ENCODE results near the gene ANKRD55. TPM values are rescaled to one million over a fixed set of nuclear protein-coding genes. Genes with fewer than 3 reads are reported as not detected.
A peak's percentile ranks its signal among the peaks of the same experiment; 100 is the strongest.

Gene ANKRD55
- total and polyA plus RNA-seq, 2 of the 8 experiments (the other 6 are each of a cell fraction or from before 2014, with no cell fraction given): not detected

- no peak overlapping the region for H3K4me2 ChIP-seq (ENCODE audit: insufficient read depth in 1 of 2, low read depth in 2 of 2, low read length in 2 of 2)
Observed at GRCh38 chr5:56270568-56271392, 37.6 kb upstream of the ANKRD55 start.

More at GRCh38 chr5:56270568-56271392, 37.6 kb upstream of the ANKRD55 start:
- Histone ChIP-seq H4K20me1 (replicated peaks in 1 of 2; ENCODE audit: control insufficient read depth in 1 of 2, insufficient read depth in 2 of 2, low read length in 2 of 2) (no peaks in the 10 kb centered on the region), H3K14ac (ENCODE audit: insufficient read length) (no peak overlapping the region), H4K8ac (ENCODE audit: extremely low read depth, insufficient read depth, low read length) (no peak overlapping the region), H3K18ac (ENCODE audit: extremely low read depth, low read length) (no peak overlapping the region), H2BK5ac (ENCODE audit: low read depth, low read length) (no peak overlapping the region), H3K36me3 (ENCODE audit: control insufficient read depth in 2 of 4, insufficient read depth in 4 of 4, low read length in 3 of 4) (no peaks in the 10 kb centered on the region), H2AK5ac (ENCODE audit: low read depth, low read length) (no peak overlapping the region), H2BK15ac (ENCODE audit: low read length) (no peak overlapping the region), H2BK12ac (ENCODE audit: low read depth, low read length) (no peak overlapping the region), H4K91ac (replicated peaks; ENCODE audit: insufficient read length, low read length) (no peak overlapping the region), H2AFZ (ENCODE audit: low read length) (no peak overlapping the region), H3K79me2 (ENCODE audit: control insufficient read depth in 1 of 2, insufficient read depth in 2 of 2, low read length in 2 of 2) (no peaks in the 10 kb centered on the region), H3K9ac (replicated peaks in 1 of 4; ENCODE audit: extremely low read depth in 1 of 4, low read depth in 3 of 4, low read length in 3 of 4) (no peak overlapping the region), H3K56ac (replicated peaks; ENCODE audit: insufficient read length, low read depth, low read length) (no peak overlapping the region), H3K4me1 (replicated peaks in 1 of 4; ENCODE audit: control insufficient read depth in 3 of 4, insufficient read depth in 4 of 4, low read length in 3 of 4) (no peaks in the 10 kb centered on the region), H2BK20ac (ENCODE audit: low read length) (no peak overlapping the region), H3K4ac (replicated peaks; ENCODE audit: insufficient read length, low read depth, low read length) (no peak overlapping the region), H3K79me1 (ENCODE audit: low read depth, low read length) (no peaks in the 10 kb centered on the region), H3K23ac (ENCODE audit: insufficient read length) (no peak overlapping the region), H3K9me3 (ENCODE audit: insufficient read depth in 2 of 2, low read depth in 1 of 2, low read length in 1 of 2) (no peaks in the 10 kb centered on the region), H3K4me3 (ENCODE audit: extremely low read depth in 1 of 4, insufficient read depth in 2 of 4, low read depth in 3 of 4, low read length in 4 of 4) (no peak overlapping the region), H3K27me3 (replicated peaks in 1 of 4; ENCODE audit: control insufficient read depth in 3 of 4, extremely low read depth in 1 of 4, insufficient read depth in 3 of 4, low read length in 3 of 4) (no peaks in the 10 kb centered on the region), H2BK120ac (replicated peaks; ENCODE audit: low read depth, low read length) (no peak overlapping the region), H4K5ac (ENCODE audit: insufficient read length, low read depth, low read length) (no peak overlapping the region), H3K27ac (ENCODE audit: low read depth, low read length) (no peak overlapping the region), H3K23me2 (ENCODE audit: low read depth, low read length) (no peaks in the 10 kb centered on the region; the same call in 1 of the 2 replicates)
- FAIRE-seq: peak; percentile 78
- ChIA-PET POLR2A (ENCODE audit: partially characterized antibody) (interaction anchor here (1.1 kb wide), 1 partner anchor 566 kb away, joined by 9 read pairs; no protein-coding TSS in a partner anchor), CTCF (ENCODE audit: partially characterized antibody) (interaction anchor here (0.6 to 5.4 kb wide), 55 partner anchors 8 to 1307 kb away, joined by 3 to 146 read pairs (median 4); no protein-coding TSS in a partner anchor)
- peak; percentile 73 to 92 for DNase-seq (ENCODE audit: low read depth in 1 of 2, low spot score in 2 of 2)
- WGBS, 2 experiments (ENCODE audit: extremely low coverage in 1 of 2, insufficient coverage in 1 of 2, insufficient read length in 1 of 2, insufficient replicate concordance in 2 of 2, low coverage in 1 of 2, low lambda C conversion rate in 2 of 2, missing lambda C conversion rate in 1 of 2): 50% methylated on average over 6 of the region's 6 CpGs; no CpG with 5 or more reads in 1 of the 2 experiments
- TF ChIP-seq KDM5A (IDR thresholded peaks at IDR 0.05; ENCODE audit: low read length) (no peak), RAD21 (IDR thresholded peaks at IDR 0.05 in 1 of 2, conservative IDR thresholded peaks at IDR 0.05 in 1 of 2; ENCODE audit: low read depth in 2 of 2, low read length in 2 of 2) (peak; percentile 100), SIN3A (conservative IDR thresholded peaks at IDR 0.05 in 1 of 2, IDR thresholded peaks at IDR 0.05 in 1 of 2; ENCODE audit: low read depth in 1 of 2, low read length in 2 of 2) (0 out of 4 replicates have a peak, but pooled peaks of 1 of the 2 experiments have one; percentile 37)
- TF ChIP-seq, protein P1, sequence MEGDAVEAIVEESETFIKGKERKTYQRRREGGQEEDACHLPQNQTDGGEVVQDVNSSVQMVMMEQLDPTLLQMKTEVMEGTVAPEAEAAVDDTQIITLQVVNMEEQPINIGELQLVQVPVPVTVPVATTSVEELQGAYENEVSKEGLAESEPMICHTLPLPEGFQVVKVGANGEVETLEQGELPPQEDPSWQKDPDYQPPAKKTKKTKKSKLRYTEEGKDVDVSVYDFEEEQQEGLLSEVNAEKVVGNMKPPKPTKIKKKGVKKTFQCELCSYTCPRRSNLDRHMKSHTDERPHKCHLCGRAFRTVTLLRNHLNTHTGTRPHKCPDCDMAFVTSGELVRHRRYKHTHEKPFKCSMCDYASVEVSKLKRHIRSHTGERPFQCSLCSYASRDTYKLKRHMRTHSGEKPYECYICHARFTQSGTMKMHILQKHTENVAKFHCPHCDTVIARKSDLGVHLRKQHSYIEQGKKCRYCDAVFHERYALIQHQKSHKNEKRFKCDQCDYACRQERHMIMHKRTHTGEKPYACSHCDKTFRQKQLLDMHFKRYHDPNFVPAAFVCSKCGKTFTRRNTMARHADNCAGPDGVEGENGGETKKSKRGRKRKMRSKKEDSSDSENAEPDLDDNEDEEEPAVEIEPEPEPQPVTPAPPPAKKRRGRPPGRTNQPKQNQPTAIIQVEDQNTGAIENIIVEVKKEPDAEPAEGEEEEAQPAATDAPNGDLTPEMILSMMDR (IDR thresholded peaks at IDR 0.05; ENCODE audit: control extremely low read depth in 1 of 3, insufficient read depth in 1 of 3, low read depth in 1 of 3, low read length in 3 of 3): peak; percentile 92 to 100 (median 97)
